MCF 10A (cell line): ENCODE measurements around the gene TNS3. TPM values are rescaled to one million over a fixed set of nuclear protein-coding genes. Genes with fewer than 3 reads are reported as not detected.

ENCODE experiments used
- BruUV-seq: library from RNA; stranded (reverse); fragments of 400-500 nt; replicated peaks from 2 replicates; lab custom pipeline; 2021; lab: Mats Ljungman, UMichigan
- CTCF ChIA-PET: fragments of 300-600 bp; sonication (Branson Sonifier 250); formaldehyde crosslinking; extraction: SDS; loops from one replicate; lab custom pipeline; 2021; ENCODE audit warnings: antibody characterized with exemption, inconsistent platforms; lab: Yijun Ruan, JAX
- POLR2A ChIA-PET: fragments of 300-600, 350-650 bp; sonication (Branson Sonifier 250); formaldehyde crosslinking; extraction: SDS; loops from one replicate; lab custom pipeline; 2020; ENCODE audit warnings: antibody characterized with exemption, inconsistent platforms; lab: Yijun Ruan, JAX
- DNase-seq: peaks from one replicate; pipeline ENCODE4 v3.0.0-alpha.2; 2018; ENCODE audit not compliant: unreplicated experiment
- H3K27ac Mint-ChIP-seq: one replicate; pipeline ENCODE4 v1.8.0; 2022; ENCODE audit warnings: mild to moderate bottlenecking, low read depth, mixed read lengths; ENCODE audit not compliant: unreplicated experiment
- H3K27me3 Mint-ChIP-seq: one replicate; pipeline ENCODE4 v1.8.0; 2022; ENCODE audit warnings: mixed read lengths; ENCODE audit not compliant: insufficient read depth, unreplicated experiment
- H3K36me3 Mint-ChIP-seq: one replicate; pipeline ENCODE4 v1.8.0; 2022; ENCODE audit warnings: mild to moderate bottlenecking, moderate library complexity, mixed read lengths; ENCODE audit not compliant: insufficient read depth, unreplicated experiment
- H3K4me1 Mint-ChIP-seq: one replicate; pipeline ENCODE4 v1.8.0; 2022; ENCODE audit warnings: mixed read lengths; ENCODE audit not compliant: insufficient read depth, unreplicated experiment
- H3K4me3 Mint-ChIP-seq: one replicate; pipeline ENCODE4 v1.8.0; 2022; ENCODE audit warnings: mild to moderate bottlenecking, moderate library complexity, mixed read lengths; ENCODE audit not compliant: unreplicated experiment
- H3K9me3 Mint-ChIP-seq: one replicate; pipeline ENCODE4 v1.8.0; 2022; ENCODE audit warnings: mixed read lengths; ENCODE audit not compliant: unreplicated experiment
- CTCF ChIP-seq: fragments of 200-600 bp; IDR thresholded peaks from one replicate; pipeline ENCODE4 v1.8.0; 2022; ENCODE audit warnings: antibody characterized with exemption, mild to moderate bottlenecking; ENCODE audit not compliant: unreplicated experiment
- intact Hi-C: fragments of 100-400 bp; cut with micrococcal nuclease; formaldehyde crosslinking; loops from 2 replicates; pipeline ENCODE4 v1.14.1; 2022
- total RNA-seq: library from RNA; stranded (reverse); gene quantifications from 2 replicates; pipeline ENCODE4 v1.2.3, GENCODE V29; 2022

TNS3 gene
- total RNA-seq, 1 experiment from 2014 or later = 30.1 TPM

DNA sequence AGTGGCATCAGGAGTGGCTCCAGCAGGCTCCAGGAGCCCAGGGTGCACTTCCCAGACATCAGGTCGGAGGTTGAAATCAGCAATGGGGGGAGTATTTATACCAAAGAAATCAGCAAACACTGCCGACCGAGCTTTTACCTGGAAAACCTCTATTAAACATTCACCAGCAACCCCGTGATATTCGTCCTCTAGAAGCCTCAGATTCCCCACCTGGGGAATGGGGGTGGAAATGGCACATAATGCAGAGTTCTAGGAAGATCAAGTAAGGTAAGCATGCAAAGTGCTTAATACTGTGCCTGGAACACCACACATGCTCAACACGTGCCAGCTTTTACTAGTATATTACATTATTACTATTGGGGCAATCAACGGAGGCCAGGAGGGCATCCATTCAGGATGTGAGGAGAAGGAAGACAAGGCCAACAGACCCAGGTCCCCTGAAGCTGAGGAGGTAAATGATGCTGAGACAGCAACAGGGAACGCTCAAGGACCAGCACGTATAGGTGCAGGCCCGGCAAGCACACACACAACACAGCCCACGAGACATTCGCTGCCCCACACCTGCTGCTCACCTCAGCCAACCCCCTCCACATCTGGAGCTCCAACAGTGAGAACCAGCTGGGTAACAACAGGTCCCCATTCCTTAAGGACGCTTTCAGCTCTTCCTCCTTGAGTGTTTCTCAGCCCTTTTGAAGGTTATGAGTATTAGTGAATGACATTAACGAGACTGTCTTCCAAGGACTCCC is 125.5 kb downstream of the TNS3 start:
- DNase-seq = no peak
- TF ChIP-seq CTCF = no peak
- intact Hi-C loops = loop anchor here (10.0 kb wide), 1 partner anchor 208 kb away; no protein-coding TSS in a partner anchor
- no peaks in the 10 kb centered on the region for H3K36me3 Mint-ChIP-seq
- peaks cover 48% of the 10 kb centered on the region for H3K4me1 Mint-ChIP-seq
- ChIA-PET CTCF (interaction anchor here (0.5 to 1.2 kb wide), 3 partner anchors 13 to 362 kb away, joined by 3 read pairs; no protein-coding TSS in a partner anchor), POLR2A (no interaction called here)
- BruUV-seq = no TSS peak
- H3K9me3 Mint-ChIP-seq = no peaks in the 10 kb centered on the region
- no peaks in the 10 kb centered on the region for H3K27me3 Mint-ChIP-seq
- H3K4me3 Mint-ChIP-seq = no peak overlapping the region
- no peak overlapping the region for H3K27ac Mint-ChIP-seq

GRCh38 chr7:47455872-47456185 is 126.1 kb downstream of the TNS3 start:
- ChIA-PET CTCF (interaction anchor here (0.5 to 1.4 kb wide), 4 partner anchors 13 to 363 kb away, joined by 3 to 5 read pairs (median 3); no protein-coding TSS in a partner anchor), POLR2A (no interaction called here)
- H3K9me3 Mint-ChIP-seq = no peaks in the 10 kb centered on the region
- BruUV-seq = no TSS peak
- intact Hi-C loops = loop anchor here (10.0 kb wide), 1 partner anchor 209 kb away; no protein-coding TSS in a partner anchor
- no peak overlapping the region for H3K27ac Mint-ChIP-seq
- no peaks in the 10 kb centered on the region for H3K36me3 Mint-ChIP-seq
- H3K4me3 Mint-ChIP-seq = no peak overlapping the region
- TF ChIP-seq CTCF = no peak
- H3K4me1 Mint-ChIP-seq = peaks cover 43% of the 10 kb centered on the region
- H3K27me3 Mint-ChIP-seq = no peaks in the 10 kb centered on the region
- DNase-seq = no peak

- intact Hi-C loops = loop anchor here (5.0 to 10.0 kb wide), 2 partner anchors 117 to 210 kb away; no protein-coding TSS in a partner anchor
- no peaks in the 10 kb centered on the region for H3K36me3 Mint-ChIP-seq
- CTCF ChIA-PET = interaction anchor here (0.5 to 2.3 kb wide), 5 partner anchors 12 to 363 kb away, joined by 3 to 5 read pairs (median 4); no protein-coding TSS in a partner anchor
- DNase-seq = no peak
- peaks cover 39% of the 10 kb centered on the region for H3K4me1 Mint-ChIP-seq
- H3K9me3 Mint-ChIP-seq = no peaks in the 10 kb centered on the region
- H3K27me3 Mint-ChIP-seq = no peaks in the 10 kb centered on the region
- no TSS peak for BruUV-seq
- TF ChIP-seq CTCF = no peak
- H3K4me3 Mint-ChIP-seq = no peak overlapping the region
- POLR2A ChIA-PET = interaction anchor here (0.6 kb wide), 1 partner anchor 1131 kb away, joined by 3 read pairs; no protein-coding TSS in a partner anchor
- H3K27ac Mint-ChIP-seq = peak overlapping the region; percentile 77
Measured at GRCh38 chr7:47454974-47455871, 126.7 kb downstream of the TNS3 start.
